GM12878 (cell line): ENCODE data around the gene KCTD12. TPM values are rescaled to one million over a fixed set of nuclear protein-coding genes. Genes with fewer than 3 reads are reported as not detected.

Experiments used
- ATAC-seq: fragments of 200-7000 bp; cut with Tn5 transposase; 3 replicates; pipeline ENCODE4 v1.9.1; 2020; ENCODE audit warnings: mild to moderate bottlenecking, moderate library complexity
- BruUV-seq: library from RNA; stranded (reverse); fragments of 400-500 nt; replicated peaks from 2 replicates; lab custom pipeline; 2021; lab: Mats Ljungman, UMichigan
- CTCF ChIA-PET: fragments of 300-600 bp; sonication (Branson Sonifier 250); formaldehyde crosslinking; extraction: SDS; loops from one replicate; lab custom pipeline; 2021; ENCODE audit warnings: inconsistent platforms; lab: Yijun Ruan, JAX
- POLR2A ChIA-PET: fragments of 350-600 bp; formaldehyde crosslinking; extraction: SDS; loops from one replicate; lab custom pipeline; 2021; ENCODE audit warnings: inconsistent platforms; lab: Charles Lee
- RAD21 ChIA-PET: fragments of 300-600 bp; sonication (Branson Sonifier 250); formaldehyde crosslinking; loops from one replicate; lab custom pipeline; 2023; ENCODE audit warnings: antibody characterized with exemption; ENCODE audit not compliant: unreplicated experiment; lab: Charles Lee
- SMC1A ChIA-PET: fragments of 300-600 bp; sonication (Branson Sonifier 250); formaldehyde crosslinking; loops from one replicate; lab custom pipeline; 2023; ENCODE audit not compliant: unreplicated experiment, uncharacterized antibody; lab: Charles Lee
- DNase-seq: peaks from one replicate; pipeline ENCODE4 v3.0.0-alpha.2; 2011; ENCODE audit warnings: low read depth, low spot score
- FAIRE-seq: peaks from 3 replicates; lab custom pipeline; 2011; peaks lifted over from hg19 to GRCh38; lab: Jason Lieb, UNC
- H2AFZ ChIP-seq: 2 replicates; pipeline ENCODE4 v1.6.0; 2011; ENCODE audit warnings: low read depth, low read length, control low read depth; ENCODE audit not compliant: control insufficient read depth
- H3K27ac ChIP-seq: 2 replicates; pipeline ENCODE4 v1.5.1; 2011; ENCODE audit warnings: control low read depth; ENCODE audit not compliant: control insufficient read depth, insufficient read depth
- H3K27me3 ChIP-seq, 2 experiments: replicated peaks in 1 of 2; 2 replicates each; pipeline versions ENCODE4 v1.6.0 to v1.6.1; 2011; ENCODE audit warnings: low read length in 1 of 2; ENCODE audit not compliant: control insufficient read depth in 2 of 2, insufficient read depth in 2 of 2
- H3K36me3 ChIP-seq, 2 experiments: 2 replicates each; pipeline ENCODE4 v1.5.1; 2011; ENCODE audit warnings: low read length in 1 of 2; ENCODE audit not compliant: control insufficient read depth in 2 of 2, insufficient read depth in 2 of 2
- H3K4me1 ChIP-seq: 2 replicates; pipeline ENCODE4 v1.6.1; 2011; ENCODE audit warnings: mild to moderate bottlenecking, low read length, moderate library complexity, mixed read lengths; ENCODE audit not compliant: control insufficient read depth, insufficient read depth
- H3K4me2 ChIP-seq: 2 replicates; pipeline ENCODE4 v1.6.0; 2011; ENCODE audit warnings: control low read depth; ENCODE audit not compliant: control insufficient read depth, insufficient read depth
- H3K4me3 ChIP-seq: fragments of 200-600 bp; sonication (generic); 2 replicates; pipeline ENCODE4 v1.5.1; 2016
- H3K79me2 ChIP-seq: 2 replicates; pipeline ENCODE4 v1.6.0; 2011; ENCODE audit warnings: low read length; ENCODE audit not compliant: control insufficient read depth, insufficient read depth
- H3K9ac ChIP-seq: 2 replicates; pipeline ENCODE4 v1.8.0; 2011; ENCODE audit warnings: low read length, control low read depth, mixed read lengths; ENCODE audit not compliant: control insufficient read depth, insufficient read depth
- H3K9me3 ChIP-seq: replicated peaks from 3 replicates; pipeline ENCODE4 v1.5.1; 2011; ENCODE audit warnings: mild to moderate bottlenecking, low read length; ENCODE audit not compliant: control insufficient read depth, insufficient read depth
- H4K20me1 ChIP-seq: 2 replicates; pipeline ENCODE4 v1.6.0; 2011; ENCODE audit not compliant: control insufficient read depth, insufficient read depth
- ATF7 ChIP-seq: fragments of 450-650 bp; IDR thresholded peaks from 2 replicates; pipeline ENCODE4 v1.6.1; 2016; ENCODE audit warnings: low read depth, mild to moderate bottlenecking
- BHLHE40 ChIP-seq, 2 experiments: fragments of 450-650 bp in 1 of 2; IDR thresholded peaks; 2 replicates each; pipeline ENCODE4 v1.6.1; 2011 to 2017; ENCODE audit warnings: low read depth in 2 of 2, borderline replicate concordance in 1 of 2, improper control_type of control experiment in 1 of 2, low read length in 1 of 2, mild to moderate bottlenecking in 1 of 2
- BRCA1 ChIP-seq: IDR thresholded peaks from 2 replicates; pipeline ENCODE4 v1.6.1; 2011; ENCODE audit warnings: low read depth, low read length, improper control_type of control experiment
- E2F8 ChIP-seq: fragments of 450-650 bp; IDR thresholded peaks from 2 replicates; pipeline ENCODE4 v1.6.1; 2018; ENCODE audit warnings: mild to moderate bottlenecking, low read depth, moderate library complexity; ENCODE audit not compliant: partially characterized antibody
- EED ChIP-seq: sonication (generic); IDR thresholded peaks from 2 replicates; pipeline ENCODE4 v1.6.1; 2016; ENCODE audit warnings: antibody characterized with exemption, low read depth
- IKZF1 ChIP-seq: fragments of 450-650 bp; conservative IDR thresholded peaks from 2 replicates; pipeline ENCODE4 v1.6.1; 2017; ENCODE audit warnings: antibody characterized with exemption, mild to moderate bottlenecking
- JUNB ChIP-seq: IDR thresholded peaks from 2 replicates; pipeline ENCODE4 v1.6.1; 2016; ENCODE audit warnings: antibody characterized with exemption, mild to moderate bottlenecking
- KDM1A ChIP-seq: fragments of 200-600 bp; sonication (generic); IDR thresholded peaks from 2 replicates; pipeline ENCODE4 v1.6.1; 2016; ENCODE audit warnings: borderline replicate concordance
- PAX5 ChIP-seq: IDR thresholded peaks from 2 replicates; pipeline ENCODE4 v1.6.1; 2011; ENCODE audit warnings: low read depth, low read length, borderline replicate concordance
- PML ChIP-seq: IDR thresholded peaks from 2 replicates; pipeline ENCODE4 v1.6.1; 2012; ENCODE audit warnings: low read length, inconsistent platforms
- RCOR1 ChIP-seq: conservative IDR thresholded peaks from 2 replicates; pipeline ENCODE4 v1.6.1; 2012; ENCODE audit warnings: low read depth, low read length, improper control_type of control experiment
- SPI1 ChIP-seq: IDR thresholded peaks from 2 replicates; pipeline ENCODE4 v1.6.1; 2011; ENCODE audit warnings: low read depth, mild to moderate bottlenecking, low read length, moderate library complexity, borderline replicate concordance; ENCODE audit not compliant: insufficient read depth
- YY1 ChIP-seq: IDR thresholded peaks from 2 replicates; pipeline ENCODE4 v1.6.1; 2011; ENCODE audit warnings: low read depth, mild to moderate bottlenecking, low read length
- ZBTB4 ChIP-seq: fragments of 450-650 bp; formaldehyde crosslinking; IDR thresholded peaks from 2 replicates; pipeline ENCODE4 v1.4.0; 2022; ENCODE audit warnings: mild to moderate bottlenecking, moderate library complexity
- WGBS: methylation state at CpG from one replicate; pipeline ENCODE4 v1.1.6; 2016; ENCODE audit warnings: low lambda C conversion rate; ENCODE audit not compliant: insufficient replicate concordance, insufficient coverage; ENCODE audit errors: missing lambda C conversion rate; 5-methylcytosine and 5-hydroxymethylcytosine counted together
- in situ Hi-C: fragments of 300-500 bp; cut with MboI; formaldehyde crosslinking; loops from 9 replicates; pipeline ENCODE4 v1.14.3; 2018; ENCODE audit warnings: mixed read lengths
- intact Hi-C: fragments of 100-400 bp; cut with micrococcal nuclease; formaldehyde crosslinking; loops from one replicate; pipeline ENCODE4 v1.14.2; 2022; ENCODE audit not compliant: unreplicated experiment
- polyA plus RNA-seq, 11 experiments: library from polyadenylated mRNA; depleted of rRNA in 4 of 11; unstranded in 6 of 11; stranded (reverse) in 5 of 11; fragments of >200 nt; fragmentation: Nextera tagmentation in 4 of 11; fragmentation: Illumina TruSeq in 1 of 11; extraction: Ambion mirVana in 4 of 11; extraction: Trizol in 1 of 11; gene quantifications; 1 replicate in 1 of 11; 2 replicates in 10 of 11; pipeline versions ENCODE4 v1.2.1 to v1.2.3, GENCODE V29; 2011 to 2016; ENCODE audit warnings: inconsistent platforms in 2 of 11, missing spikeins in 2 of 11, low read depth in 1 of 11
- total RNA-seq, 4 experiments: library from RNA; depleted of rRNA in 3 of 4; stranded (reverse); fragments of >200 nt in 3 of 4; fragmentation: Illumina TruSeq in 1 of 4; extraction: Trizol in 1 of 4; gene quantifications; 2 replicates each; pipeline versions ENCODE4 v1.2.1 to v1.2.3, GENCODE V29; 2013 to 2021

KCTD12 gene
- total and polyA plus RNA-seq, 10 of the 15 experiments (the other 5 are each of a cell fraction or from before 2014, with no cell fraction given) = 0.24 to 2.9 (median 0.92) TPM

- FAIRE-seq (no peak), DNase-seq (no peak), ATAC-seq (no peak)
- H4K20me1 ChIP-seq = no peaks in the 10 kb centered on the region
- H3K9ac ChIP-seq = no peak overlapping the region
- no peaks in the 10 kb centered on the region for H3K4me1 ChIP-seq
- no peaks in the 10 kb centered on the region for H3K36me3 ChIP-seq
- ChIA-PET RAD21 (no interaction called here), CTCF (no interaction called here), SMC1A (no interaction called here), POLR2A (no interaction called here)
- no TSS peak for BruUV-seq
- no peak overlapping the region for H3K4me2 ChIP-seq
- no peaks in the 10 kb centered on the region for H3K9me3 ChIP-seq
- in situ Hi-C loops = no loop called here
- H3K4me3 ChIP-seq = no peak overlapping the region
- TF ChIP-seq JUNB (no peak), PAX5 (no peak), SPI1 (no peak), BRCA1 (no peak), RCOR1 (no peak), ATF7 (no peak), IKZF1 (no peak)
- no peaks in the 10 kb centered on the region for H3K27me3 ChIP-seq
- H3K79me2 ChIP-seq = no peaks in the 10 kb centered on the region
- 39% methylated on average over 4 of the region's 4 CpGs for WGBS
- H2AFZ ChIP-seq = no peak overlapping the region
- no peak overlapping the region for H3K27ac ChIP-seq
- intact Hi-C loops = no loop called here
Observed at GRCh38 chr13:76846363-76846762, 39.8 kb downstream of the KCTD12 start.

DNA sequence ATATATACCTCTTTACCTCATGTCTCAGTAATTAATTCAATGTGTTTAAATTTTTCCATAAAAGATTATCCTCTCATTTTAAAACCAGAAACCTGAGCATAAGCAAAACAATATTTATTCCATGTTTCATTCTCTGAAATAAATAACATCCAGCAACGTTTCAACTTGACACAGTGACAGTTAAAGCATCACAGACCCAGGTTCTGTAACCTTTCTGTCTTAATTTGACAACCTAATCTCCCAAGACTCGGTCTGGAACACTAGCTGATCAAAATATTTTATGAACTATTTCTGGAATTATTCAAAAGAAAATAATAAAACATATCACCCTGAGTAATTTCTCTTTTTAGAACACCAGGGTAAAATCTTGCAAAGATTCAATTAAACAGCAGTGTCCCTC lies 40.3 kb downstream of the KCTD12 start:
- in situ Hi-C loops = no loop called here
- Histone ChIP-seq H3K4me2 (no peak overlapping the region), H3K9ac (no peak overlapping the region), H3K9me3 (no peaks in the 10 kb centered on the region), H3K4me3 (no peak overlapping the region), H3K4me1 (no peaks in the 10 kb centered on the region), H3K27me3 (no peaks in the 10 kb centered on the region), H4K20me1 (no peaks in the 10 kb centered on the region), H3K27ac (no peak overlapping the region), H3K79me2 (no peaks in the 10 kb centered on the region), H2AFZ (no peak overlapping the region), H3K36me3 (no peaks in the 10 kb centered on the region)
- no peak for ATAC-seq
- intact Hi-C loops = no loop called here
- RAD21 ChIA-PET = no interaction called here
- POLR2A ChIA-PET = no interaction called here
- FAIRE-seq = no peak
- CTCF ChIA-PET = no interaction called here
- BruUV-seq = no TSS peak
- no peak for DNase-seq
- 0% methylated on average over 2 of the region's 2 CpGs for WGBS
- SMC1A ChIA-PET = no interaction called here
- no peak for TF ChIP-seq RCOR1
- TF ChIP-seq KDM1A = no peak
- TF ChIP-seq BHLHE40 (IDR thresholded peaks at IDR 0.05; ENCODE audit: borderline replicate concordance in 1 of 2, low read depth in 2 of 2, low read length in 1 of 2) = no peak
- no peak for TF ChIP-seq EED
- TF ChIP-seq YY1 = no peak
- no peak for TF ChIP-seq ZBTB4 (CRISPR knock-in tag)
- no peak for TF ChIP-seq PML
- TF ChIP-seq E2F8 = no peak
